ENCODE measurements around the gene GPC1. TPM values are rescaled to one million over a fixed set of nuclear protein-coding genes. Genes with fewer than 3 reads are reported as not detected.

The GPC1 gene
- total RNA-seq, 2 donors from 2014 or later = 80.7 to 447 TPM

- Histone ChIP-seq H3K27me3 (replicated peaks; ENCODE audit: insufficient read depth) (no peaks in the 10 kb centered on the region), H3K27ac (no peak overlapping the region), H3K4me1 (replicated peaks) (no peaks in the 10 kb centered on the region), H3K4me3 (no peak overlapping the region), H3K36me3 (no peaks in the 10 kb centered on the region), H3K9me3 (no peaks in the 10 kb centered on the region)
- intact Hi-C loops (cut with DNase I) = no loop called here
- TF ChIP-seq POLR2AphosphoS5 (IDR thresholded peaks at IDR 0.05) (no peak), POLR2A (IDR thresholded peaks at IDR 0.05) (no peak), CTCF (IDR thresholded peaks at IDR 0.05) (no peak)
- DNase-seq (ENCODE audit: low spot score) = peak; percentile 3
- WGBS = 96% methylated on average over 26 of the region's 32 CpGs
These were observed 64.1 kb downstream of the GPC1 start for GRCh38 chr2:240499309-240500301.

- Histone ChIP-seq H3K9me3 (no peaks in the 10 kb centered on the region), H3K27me3 (replicated peaks; ENCODE audit: insufficient read depth) (no peaks in the 10 kb centered on the region), H3K4me3 (no peak overlapping the region), H3K27ac (no peak overlapping the region), H3K36me3 (no peaks in the 10 kb centered on the region), H3K4me1 (replicated peaks) (no peaks in the 10 kb centered on the region)
- peak; percentile 2 for DNase-seq (ENCODE audit: low spot score)
- TF ChIP-seq POLR2A (IDR thresholded peaks at IDR 0.05) (no peak), POLR2AphosphoS5 (IDR thresholded peaks at IDR 0.05) (no peak), CTCF (IDR thresholded peaks at IDR 0.05) (no peak)
- 92% methylated on average over 24 of the region's 24 CpGs for WGBS
- intact Hi-C loops (cut with DNase I) = no loop called here
These were observed 65.3 kb downstream of the GPC1 start for GRCh38 chr2:240500561-240501423.

- no peak overlapping the region for H3K4me3 ChIP-seq
- no peak for TF ChIP-seq CTCF (IDR thresholded peaks at IDR 0.05)
- TF ChIP-seq POLR2AphosphoS5 (IDR thresholded peaks at IDR 0.05) = no peak
- TF ChIP-seq POLR2A (IDR thresholded peaks at IDR 0.05) = no peak
- 92% methylated on average over 13 of the region's 13 CpGs for WGBS
- no peak overlapping the region for H3K27ac ChIP-seq
- no peaks in the 10 kb centered on the region for H3K27me3 ChIP-seq (replicated peaks; ENCODE audit: insufficient read depth)
- H3K36me3 ChIP-seq = no peaks in the 10 kb centered on the region
- no peaks in the 10 kb centered on the region for H3K4me1 ChIP-seq (replicated peaks)
- no peaks in the 10 kb centered on the region for H3K9me3 ChIP-seq
- intact Hi-C loops (cut with DNase I) = no loop called here
- DNase-seq (ENCODE audit: low spot score) = peak; percentile 1
These were observed 66.1 kb downstream of the GPC1 start for GRCh38 chr2:240501531-240501991.

- TF ChIP-seq POLR2AphosphoS5 (IDR thresholded peaks at IDR 0.05) = no peak
- no peak for TF ChIP-seq CTCF (IDR thresholded peaks at IDR 0.05)
- TF ChIP-seq POLR2A (IDR thresholded peaks at IDR 0.05) = no peak
- no peaks in the 10 kb centered on the region for H3K9me3 ChIP-seq
- H3K4me3 ChIP-seq = no peak overlapping the region
- intact Hi-C loops (cut with DNase I) = no loop called here
- no peak overlapping the region for H3K27ac ChIP-seq
- no peaks in the 10 kb centered on the region for H3K27me3 ChIP-seq (replicated peaks; ENCODE audit: insufficient read depth)
- no peaks in the 10 kb centered on the region for H3K36me3 ChIP-seq
- DNase-seq (ENCODE audit: low spot score) = no peak
- WGBS = 85% methylated on average over 5 of the region's 5 CpGs
- no peaks in the 10 kb centered on the region for H3K4me1 ChIP-seq (replicated peaks)
These were observed 66.6 kb downstream of the GPC1 start for GRCh38 chr2:240502059-240502429.
